GM19025 (cell line): Measurements from ENCODE around the gene NOA1.

ENCODE experiments used
- ATAC-seq: cut with Tn5 transposase; IDR thresholded peaks from one replicate; pipeline ENCODE4 v1.9.1; 2021; ENCODE audit warnings: mild to moderate bottlenecking, low read depth, moderate library complexity; ENCODE audit not compliant: unreplicated experiment

The NOA1 gene

GRCh38 chr4:56977321-56978012 is at the start of gene NOA1:
NOA1 (minus strand) TSS chr4:56977606; CDS start chr4:56977585, 21 bp downstream.
- peak; percentile 80 for ATAC-seq

GRCh38 chr4:57023104-57023503 is 45.7 kb upstream of the NOA1 start:
- ATAC-seq = no peak

- ATAC-seq = no peak
These were observed 43.2 kb upstream of the NOA1 start for GRCh38 chr4:57020467-57021101.

- no peak for ATAC-seq
These were observed 41.6 kb upstream of the NOA1 start for GRCh38 chr4:57018980-57019379.

- ATAC-seq = no peak
These were observed 36.2 kb upstream of the NOA1 start for GRCh38 chr4:57013543-57014120.

- no peak for ATAC-seq
These were observed 22.3 kb upstream of the NOA1 start for GRCh38 chr4:56999751-57000150.

GRCh38 chr4:56995525-56995924 is 18.1 kb upstream of the NOA1 start:
- ATAC-seq = no peak

GRCh38 chr4:56990109-56990905 is 12.9 kb upstream of the NOA1 start:
- no peak for ATAC-seq

- ATAC-seq = no peak
These were observed 9.5 kb upstream of the NOA1 start for GRCh38 chr4:56986952-56987351.

- no peak for ATAC-seq
These were observed 8.8 kb upstream of the NOA1 start for GRCh38 chr4:56986192-56986591.

- no peak for ATAC-seq
These were observed 4.4 kb upstream of the NOA1 start for GRCh38 chr4:56981795-56982201.

GRCh38 chr4:56979421-56980072 is 2.1 kb upstream of the NOA1 start:
- no peak for ATAC-seq

GRCh38 chr4:56978750-56979303 is 1.4 kb upstream of the NOA1 start, which contains the start of gene POLR2B:
POLR2B (plus strand) TSS chr4:56978896; CDS start chr4:56978986, 90 bp downstream.
- ATAC-seq = peak; percentile 34

- ATAC-seq = peak; percentile 25
These were observed 527 bp downstream of the NOA1 start for GRCh38 chr4:56976837-56977320.

- no peak for ATAC-seq
These were observed 1.0 kb downstream of the NOA1 start for GRCh38 chr4:56976283-56976836.

- ATAC-seq = no peak
These were observed 4.1 kb downstream of the NOA1 start for GRCh38 chr4:56973336-56973735.

- no peak for ATAC-seq
These were observed 4.6 kb downstream of the NOA1 start for GRCh38 chr4:56972809-56973208.

- ATAC-seq = no peak
These were observed 5.0 kb downstream of the NOA1 start for GRCh38 chr4:56972389-56972788.

GRCh38 chr4:56971383-56971782 is 6.0 kb downstream of the NOA1 start:
- ATAC-seq = no peak

- ATAC-seq = no peak
These were observed 16.3 kb downstream of the NOA1 start for GRCh38 chr4:56961107-56961500.
